Measurements from ENCODE around the gene BNIP5.

DNA sequence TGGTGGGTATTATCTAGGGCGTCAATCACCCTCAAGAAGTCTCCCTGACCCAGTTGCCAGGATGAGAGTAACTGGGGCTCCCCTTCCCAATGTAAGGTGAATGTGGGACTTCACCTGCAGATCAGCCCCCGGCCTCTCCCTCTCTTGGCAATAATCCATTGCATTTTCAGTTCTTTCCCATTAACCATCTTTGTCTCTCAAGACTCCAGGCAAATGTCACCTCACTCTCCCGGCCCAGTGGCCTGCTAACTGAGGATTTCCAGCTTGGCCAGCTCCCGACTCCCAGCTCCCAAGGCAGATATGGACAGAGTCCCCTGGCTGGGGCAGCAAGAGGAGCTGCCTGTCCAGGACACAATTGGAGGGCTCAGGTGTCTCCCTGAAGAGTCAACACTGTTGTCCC is 43.5 kb upstream of the BNIP5 start:
- TF ChIP-seq POLR2AphosphoS5 (IDR thresholded peaks at IDR 0.05), result no peak
- no peak for TF ChIP-seq POLR2A (IDR thresholded peaks at IDR 0.05)
- TF ChIP-seq, protein P1, sequence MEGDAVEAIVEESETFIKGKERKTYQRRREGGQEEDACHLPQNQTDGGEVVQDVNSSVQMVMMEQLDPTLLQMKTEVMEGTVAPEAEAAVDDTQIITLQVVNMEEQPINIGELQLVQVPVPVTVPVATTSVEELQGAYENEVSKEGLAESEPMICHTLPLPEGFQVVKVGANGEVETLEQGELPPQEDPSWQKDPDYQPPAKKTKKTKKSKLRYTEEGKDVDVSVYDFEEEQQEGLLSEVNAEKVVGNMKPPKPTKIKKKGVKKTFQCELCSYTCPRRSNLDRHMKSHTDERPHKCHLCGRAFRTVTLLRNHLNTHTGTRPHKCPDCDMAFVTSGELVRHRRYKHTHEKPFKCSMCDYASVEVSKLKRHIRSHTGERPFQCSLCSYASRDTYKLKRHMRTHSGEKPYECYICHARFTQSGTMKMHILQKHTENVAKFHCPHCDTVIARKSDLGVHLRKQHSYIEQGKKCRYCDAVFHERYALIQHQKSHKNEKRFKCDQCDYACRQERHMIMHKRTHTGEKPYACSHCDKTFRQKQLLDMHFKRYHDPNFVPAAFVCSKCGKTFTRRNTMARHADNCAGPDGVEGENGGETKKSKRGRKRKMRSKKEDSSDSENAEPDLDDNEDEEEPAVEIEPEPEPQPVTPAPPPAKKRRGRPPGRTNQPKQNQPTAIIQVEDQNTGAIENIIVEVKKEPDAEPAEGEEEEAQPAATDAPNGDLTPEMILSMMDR (IDR thresholded peaks at IDR 0.05), result no peak

Measured in stomach (tissue), 4 donors.